HepG2 (cell line): ENCODE data around the gene CRB1. TPM values are rescaled to one million over a fixed set of nuclear protein-coding genes. Genes with fewer than 3 reads are reported as not detected.

Experiments
- GPBP1L1 ChIP-seq: sonication (generic); formaldehyde crosslinking; IDR thresholded peaks from 2 replicates; pipeline ENCODE4 v1.5.0; 2020; ENCODE audit warnings: mild to moderate bottlenecking, missing genetic modification reagents
- HHEX ChIP-seq: IDR thresholded peaks from 2 replicates; pipeline ENCODE4 v1.6.1; 2016; ENCODE audit warnings: control low read depth
- ONECUT2 ChIP-seq: sonication (generic); formaldehyde crosslinking; IDR thresholded peaks from 2 replicates; pipeline ENCODE4 v1.4.0; 2020; ENCODE audit warnings: missing genetic modification reagents
- ZBTB10 ChIP-seq: sonication (generic); formaldehyde crosslinking; IDR thresholded peaks from 2 replicates; pipeline ENCODE4 v1.4.0; 2020; ENCODE audit warnings: missing genetic modification reagents, borderline replicate concordance
- ZMAT5 ChIP-seq: sonication (generic); formaldehyde crosslinking; IDR thresholded peaks from 2 replicates; pipeline ENCODE4 v1.5.0; 2020; ENCODE audit warnings: mild to moderate bottlenecking, low read depth, missing genetic modification reagents, borderline replicate concordance
- ZNF296 ChIP-seq: sonication (generic); formaldehyde crosslinking; conservative IDR thresholded peaks from 2 replicates; pipeline ENCODE4 v1.5.0; 2020; ENCODE audit warnings: mild to moderate bottlenecking, missing genetic modification reagents
- ZNF329 ChIP-seq: sonication (generic); formaldehyde crosslinking; IDR thresholded peaks from 2 replicates; pipeline ENCODE4 v1.9.0; 2021; ENCODE audit warnings: low read depth, mild to moderate bottlenecking, missing genetic modification reagents
- polyA plus RNA-seq, 8 experiments: library from polyadenylated mRNA; depleted of rRNA in 3 of 8; stranded (reverse) in 7 of 8; unstranded in 1 of 8; fragments of >200 nt; fragmentation: Illumina TruSeq in 4 of 8; extraction: Trizol in 4 of 8; gene quantifications; 2 replicates each; pipeline versions ENCODE4 v1.2.1 to v1.2.3, GENCODE V29; 2011 to 2016; ENCODE audit warnings: low read depth in 4 of 8, missing spikeins in 1 of 8, mixed read lengths in 1 of 8; ENCODE audit not compliant: insufficient read depth in 1 of 8
- total RNA-seq, 5 experiments: library from RNA; depleted of rRNA; stranded (reverse); fragments of >200 nt; fragmentation: Illumina TruSeq; extraction: Trizol; gene quantifications; 2 replicates each; pipeline ENCODE4 v1.2.3, GENCODE V29; 2016; ENCODE audit warnings: low read depth in 1 of 5
- TF ChIP-seq, protein P1 (sequence below): sonication (generic); formaldehyde crosslinking; IDR thresholded peaks from 2 replicates; pipeline ENCODE4 v1.4.0; 2020; ENCODE audit warnings: missing genetic modification reagents, borderline replicate concordance

The CRB1 gene
- total and polyA plus RNA-seq, 2 of the 13 experiments (the other 11 are each of a cell fraction or from before 2014, with no cell fraction given), result 0.01 TPM; not detected in 1

DNA sequence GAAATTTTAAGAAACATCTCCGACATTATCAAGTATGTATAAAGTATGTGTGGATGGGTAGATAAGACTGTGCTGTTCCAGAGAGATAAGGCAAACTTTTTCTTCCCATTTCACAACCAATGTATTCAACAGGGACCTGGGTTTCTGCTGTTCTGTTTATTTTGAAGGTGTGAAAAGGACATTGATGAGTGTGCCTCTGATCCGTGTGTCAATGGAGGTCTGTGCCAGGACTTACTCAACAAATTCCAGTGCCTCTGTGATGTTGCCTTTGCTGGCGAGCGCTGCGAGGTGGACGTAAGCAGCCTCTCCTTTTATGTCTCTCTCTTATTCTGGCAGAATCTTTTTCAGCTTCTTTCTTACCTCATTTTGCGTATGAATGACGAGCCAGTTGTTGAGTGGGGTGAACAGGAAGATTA lies 174.0 kb downstream of the CRB1 start (continued):
- TF ChIP-seq GPBP1L1 (CRISPR knock-in tag) (no peak), ZNF296 (CRISPR knock-in tag) (no peak), HHEX (0 out of 2 replicates have a peak, but pooled peaks have one; percentile 35), ZBTB10 (CRISPR knock-in tag) (no peak), ONECUT2 (CRISPR knock-in tag) (no peak), ZNF329 (CRISPR knock-in tag) (no peak), ZMAT5 (no peak)
- TF ChIP-seq, protein P1, sequence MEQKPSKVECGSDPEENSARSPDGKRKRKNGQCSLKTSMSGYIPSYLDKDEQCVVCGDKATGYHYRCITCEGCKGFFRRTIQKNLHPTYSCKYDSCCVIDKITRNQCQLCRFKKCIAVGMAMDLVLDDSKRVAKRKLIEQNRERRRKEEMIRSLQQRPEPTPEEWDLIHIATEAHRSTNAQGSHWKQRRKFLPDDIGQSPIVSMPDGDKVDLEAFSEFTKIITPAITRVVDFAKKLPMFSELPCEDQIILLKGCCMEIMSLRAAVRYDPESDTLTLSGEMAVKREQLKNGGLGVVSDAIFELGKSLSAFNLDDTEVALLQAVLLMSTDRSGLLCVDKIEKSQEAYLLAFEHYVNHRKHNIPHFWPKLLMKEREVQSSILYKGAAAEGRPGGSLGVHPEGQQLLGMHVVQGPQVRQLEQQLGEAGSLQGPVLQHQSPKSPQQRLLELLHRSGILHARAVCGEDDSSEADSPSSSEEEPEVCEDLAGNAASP (CRISPR knock-in tag), result no peak
- TF ChIP-seq, all 625 proteins: peak for 4
